OCI-LY3 (cell line): ENCODE measurements around the gene GPC3.

Source experiments
- H2AFZ ChIP-seq: fragments of 200-600, 300-600 bp; shearing (Covaris generic); 2 replicates; pipeline ENCODE4 v1.6.0; 2014; ENCODE audit warnings: antibody characterized with exemption, low read depth, low read length
- H3K27ac ChIP-seq: fragments of 200-600, 300-600 bp; sonication (generic); 2 replicates; pipeline ENCODE4 v1.5.1; 2014; ENCODE audit warnings: mild to moderate bottlenecking, low read length, moderate library complexity, mixed read lengths
- H3K27me3 ChIP-seq: fragments of 200-600, 300-600 bp; sonication (generic); 2 replicates; pipeline ENCODE4 v1.6.1; 2014; ENCODE audit warnings: low read depth, low read length, mixed read lengths
- H3K36me3 ChIP-seq: fragments of 200-600, 300-600 bp; sonication (generic); replicated peaks from 2 replicates; pipeline ENCODE3; 2014; ENCODE audit warnings: low read depth, low read length, mixed read lengths
- H3K4me1 ChIP-seq: fragments of 300-600, 200-600 bp; sonication (generic); 2 replicates; pipeline ENCODE4 v1.6.1; 2014; ENCODE audit warnings: low read length, mixed read lengths
- H3K4me2 ChIP-seq: fragments of 200-600, 300-600 bp; sonication (generic); 2 replicates; pipeline ENCODE4 v1.6.1; 2014; ENCODE audit warnings: low read length, mixed read lengths
- H3K4me3 ChIP-seq: fragments of 300-600, 200-600 bp; sonication (generic); 2 replicates; pipeline ENCODE4 v1.5.1; 2014; ENCODE audit warnings: antibody characterized with exemption, mild to moderate bottlenecking, low read length, moderate library complexity
- H3K79me2 ChIP-seq: fragments of 300-600, 200-600 bp; shearing (Covaris generic); 2 replicates; pipeline ENCODE4 v1.6.1; 2014; ENCODE audit warnings: mild to moderate bottlenecking, low read length, mixed read lengths
- H3K9ac ChIP-seq: fragments of 300-600, 200-600 bp; shearing (Covaris generic); 2 replicates; pipeline ENCODE4 v1.6.0; 2014; ENCODE audit warnings: mild to moderate bottlenecking, low read length, moderate library complexity
- H3K9me3 ChIP-seq: fragments of 200-600, 300-600 bp; shearing (Covaris generic); 2 replicates; pipeline ENCODE4 v1.6.1; 2014; ENCODE audit warnings: low read length, mixed read lengths; ENCODE audit not compliant: insufficient read depth
- H4K20me1 ChIP-seq: fragments of 200-600, 300-600 bp; sonication (generic); 2 replicates; pipeline ENCODE4 v1.6.1; 2016; ENCODE audit warnings: low read length, mixed read lengths; ENCODE audit not compliant: insufficient read depth
- EZH2phosphoT487 ChIP-seq: fragments of 200-600 bp; shearing (Covaris generic); IDR thresholded peaks from 2 replicates; pipeline ENCODE4 v1.6.1; 2018; ENCODE audit warnings: antibody characterized with exemption, mixed run types, low read depth
- TF ChIP-seq, protein P1 (sequence below): fragments of 200-600, 300-600 bp; sonication (generic); IDR thresholded peaks from 2 replicates; pipeline ENCODE4 v1.5.1; 2014; ENCODE audit warnings: antibody characterized with exemption, low read length, low read depth

The GPC3 gene

DNA sequence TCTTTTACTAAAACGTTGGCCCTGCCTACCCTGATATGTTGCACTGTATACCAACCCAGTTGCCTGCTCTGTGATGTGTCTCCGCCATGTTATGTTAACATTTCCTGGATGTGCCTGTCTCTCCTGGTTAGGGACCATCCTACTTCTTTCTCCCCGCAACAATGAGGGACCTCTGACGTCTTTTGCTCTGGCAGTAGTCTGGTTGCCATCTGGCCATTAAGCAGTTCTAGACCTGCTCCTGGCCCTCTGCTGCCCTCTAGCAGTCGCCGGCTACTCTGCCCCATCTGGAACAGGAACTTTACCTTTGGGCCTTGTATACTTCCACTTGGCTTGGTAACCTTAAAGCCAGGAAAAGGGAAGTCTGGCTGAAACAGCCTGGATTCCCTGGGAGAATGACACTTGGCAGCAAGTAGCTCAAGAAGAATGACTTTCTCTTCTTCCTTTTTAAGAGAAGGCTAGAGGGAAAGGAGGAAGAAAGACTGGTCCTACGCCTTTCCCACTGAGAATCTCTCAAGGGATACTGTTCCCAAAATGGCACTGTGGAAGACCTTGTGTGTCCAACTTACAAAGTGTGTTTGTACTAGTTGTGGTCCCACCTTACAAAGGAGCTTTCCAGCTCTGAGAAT is 63.5 kb downstream of the GPC3 start:
- Histone ChIP-seq H3K36me3 (no peaks in the 10 kb centered on the region), H3K79me2 (no peaks in the 10 kb centered on the region), H4K20me1 (no peaks in the 10 kb centered on the region), H3K27me3 (no peaks in the 10 kb centered on the region), H3K4me2 (peak overlapping the region; percentile 73), H3K4me3 (peak overlapping the region; percentile 52), H3K4me1 (peaks cover 28% of the 10 kb centered on the region), H3K9ac (peak overlapping the region; percentile 31; the same call in 1 of the 2 replicates), H3K9me3 (no peaks in the 10 kb centered on the region), H2AFZ (peak overlapping the region; percentile 93), H3K27ac (no peak overlapping the region)
- no peak for TF ChIP-seq EZH2phosphoT487
- TF ChIP-seq, protein P1, sequence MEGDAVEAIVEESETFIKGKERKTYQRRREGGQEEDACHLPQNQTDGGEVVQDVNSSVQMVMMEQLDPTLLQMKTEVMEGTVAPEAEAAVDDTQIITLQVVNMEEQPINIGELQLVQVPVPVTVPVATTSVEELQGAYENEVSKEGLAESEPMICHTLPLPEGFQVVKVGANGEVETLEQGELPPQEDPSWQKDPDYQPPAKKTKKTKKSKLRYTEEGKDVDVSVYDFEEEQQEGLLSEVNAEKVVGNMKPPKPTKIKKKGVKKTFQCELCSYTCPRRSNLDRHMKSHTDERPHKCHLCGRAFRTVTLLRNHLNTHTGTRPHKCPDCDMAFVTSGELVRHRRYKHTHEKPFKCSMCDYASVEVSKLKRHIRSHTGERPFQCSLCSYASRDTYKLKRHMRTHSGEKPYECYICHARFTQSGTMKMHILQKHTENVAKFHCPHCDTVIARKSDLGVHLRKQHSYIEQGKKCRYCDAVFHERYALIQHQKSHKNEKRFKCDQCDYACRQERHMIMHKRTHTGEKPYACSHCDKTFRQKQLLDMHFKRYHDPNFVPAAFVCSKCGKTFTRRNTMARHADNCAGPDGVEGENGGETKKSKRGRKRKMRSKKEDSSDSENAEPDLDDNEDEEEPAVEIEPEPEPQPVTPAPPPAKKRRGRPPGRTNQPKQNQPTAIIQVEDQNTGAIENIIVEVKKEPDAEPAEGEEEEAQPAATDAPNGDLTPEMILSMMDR: peak; percentile 82

DNA sequence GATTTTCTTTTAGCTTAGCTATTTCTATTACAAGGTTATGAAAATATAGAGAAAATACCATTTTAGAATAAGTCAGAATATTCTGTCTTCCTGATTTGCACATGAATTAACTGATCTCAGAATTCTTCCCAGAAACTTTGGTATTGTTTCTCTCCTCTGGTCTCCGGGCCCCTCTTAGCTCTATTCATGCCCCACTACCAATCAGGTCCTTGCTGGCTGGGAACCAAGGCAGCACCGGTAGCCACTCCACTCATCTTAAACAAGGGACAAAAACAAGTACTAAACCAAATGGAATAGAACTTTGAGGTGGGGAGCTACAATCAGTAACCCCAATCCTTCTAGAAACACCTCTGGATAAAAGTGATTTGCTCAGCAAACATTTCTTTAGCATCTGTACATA is 64.3 kb downstream of the GPC3 start:
- no peaks in the 10 kb centered on the region for H4K20me1 ChIP-seq
- H2AFZ ChIP-seq: peak overlapping the region; percentile 93; the same call in 1 of the 2 replicates
- no peaks in the 10 kb centered on the region for H3K9me3 ChIP-seq
- peaks cover 35% of the 10 kb centered on the region for H3K4me1 ChIP-seq
- H3K27ac ChIP-seq: no peak overlapping the region
- H3K27me3 ChIP-seq: no peaks in the 10 kb centered on the region
- H3K36me3 ChIP-seq: no peaks in the 10 kb centered on the region
- TF ChIP-seq EZH2phosphoT487: no peak
- TF ChIP-seq, protein P1: no peak
- H3K9ac ChIP-seq: no peak overlapping the region
- no peak overlapping the region for H3K4me3 ChIP-seq
- H3K4me2 ChIP-seq: peak overlapping the region; percentile 73
- no peaks in the 10 kb centered on the region for H3K79me2 ChIP-seq

DNA sequence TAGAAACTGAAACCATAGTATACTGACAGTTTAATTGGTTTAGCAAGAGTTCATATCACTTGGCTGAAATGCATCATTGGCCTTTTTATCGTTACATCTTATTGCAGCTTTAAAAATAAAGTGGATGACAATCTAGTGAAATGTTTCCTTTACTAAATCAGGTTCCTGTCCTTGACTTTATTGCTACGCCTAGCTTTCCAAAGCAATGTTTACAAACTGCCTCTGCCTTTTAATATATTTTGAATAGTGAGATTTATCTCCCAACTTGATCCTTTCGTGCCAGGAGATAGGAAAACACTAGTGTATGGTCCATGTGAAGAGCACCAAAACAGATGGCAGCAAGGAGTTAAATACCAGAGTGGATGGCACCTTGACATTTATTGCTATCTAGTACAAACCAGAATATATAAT is 67.0 kb downstream of the GPC3 start:
- H4K20me1 ChIP-seq: no peaks in the 10 kb centered on the region
- H3K9ac ChIP-seq: no peak overlapping the region
- no peaks in the 10 kb centered on the region for H3K9me3 ChIP-seq
- no peaks in the 10 kb centered on the region for H3K36me3 ChIP-seq
- H3K4me2 ChIP-seq: peak overlapping the region; percentile 47; the same call in 1 of the 2 replicates
- H3K4me1 ChIP-seq: peaks cover 39% of the 10 kb centered on the region
- TF ChIP-seq, protein P1: no peak
- TF ChIP-seq EZH2phosphoT487: no peak
- H2AFZ ChIP-seq: no peak overlapping the region
- H3K27me3 ChIP-seq: no peaks in the 10 kb centered on the region
- H3K27ac ChIP-seq: no peak overlapping the region
- H3K4me3 ChIP-seq: no peak overlapping the region
- no peaks in the 10 kb centered on the region for H3K79me2 ChIP-seq

DNA sequence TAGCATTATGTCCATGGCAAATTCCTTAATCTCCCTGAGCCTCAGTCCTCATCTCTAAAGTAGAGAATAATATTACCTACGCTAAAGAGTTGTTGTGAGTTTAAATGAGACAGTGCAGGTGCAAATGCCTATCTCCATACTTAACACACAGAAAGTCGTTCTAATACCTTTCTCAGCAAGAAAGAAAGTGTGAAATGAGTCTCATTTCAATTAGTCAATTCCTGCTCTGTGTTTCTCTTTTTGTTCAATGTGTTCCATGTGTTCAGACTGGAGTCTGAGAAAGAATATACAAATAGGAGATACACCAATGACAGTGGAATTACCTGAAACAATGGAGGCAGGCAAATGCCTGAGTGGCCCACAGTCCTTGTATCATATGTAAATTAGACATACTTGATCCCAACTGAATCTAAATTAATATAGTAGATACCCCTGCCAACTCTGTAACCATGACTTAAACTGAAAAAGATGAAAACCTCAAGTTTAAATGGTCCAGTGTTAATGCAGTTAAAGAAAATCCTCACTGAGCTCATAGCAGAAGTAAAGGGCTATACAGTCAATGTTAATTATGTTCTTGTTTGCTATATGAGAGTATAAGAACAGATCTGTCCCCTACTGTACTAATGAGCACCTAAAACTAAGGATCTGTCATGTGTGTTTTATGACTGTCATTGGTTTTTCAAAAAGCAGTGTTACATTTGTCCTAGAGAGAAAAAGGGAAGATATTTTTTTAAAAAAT is 68.2 kb downstream of the GPC3 start:
- Histone ChIP-seq H3K4me3 (peak overlapping the region; percentile 18; the same call in 1 of the 2 replicates), H3K9me3 (no peaks in the 10 kb centered on the region), H3K4me1 (peaks cover 48% of the 10 kb centered on the region), H4K20me1 (no peaks in the 10 kb centered on the region), H3K9ac (peak overlapping the region; percentile 18; the same call in 1 of the 2 replicates), H3K79me2 (no peaks in the 10 kb centered on the region), H3K4me2 (peak overlapping the region; percentile 47), H3K27me3 (no peaks in the 10 kb centered on the region), H3K36me3 (no peaks in the 10 kb centered on the region), H3K27ac (peak overlapping the region; percentile 68), H2AFZ (no peak overlapping the region)
- no peak for TF ChIP-seq EZH2phosphoT487
- TF ChIP-seq, protein P1: no peak
